Lung microvascular endothelial cell (primary cell): ENCODE results near the gene FAM171A1. TPM values are rescaled to one million over a fixed set of nuclear protein-coding genes. Genes with fewer than 3 reads are reported as not detected.

Experiments
- DNase-seq, 2 donors: peaks; one replicate each; pipeline versions ENCODE4 v3.0.0 to v3.0.0-alpha.2; 2010; ENCODE audit warnings: low read depth in 2 of 2
- total RNA-seq: library from RNA; depleted of rRNA; stranded (reverse); fragments of >200 nt; gene quantifications from 2 replicates; pipeline ENCODE4 v1.2.1, GENCODE V29; 2014

FAM171A1 gene
- total RNA-seq, 1 donor from 2014 or later, result 40.9 TPM

GRCh38 chr10:15245530-15245929 lies 125.6 kb downstream of the FAM171A1 start:
- peak; percentile 16 to 53 for DNase-seq

- no peak for DNase-seq
These were observed 126.4 kb downstream of the FAM171A1 start for GRCh38 chr10:15244635-15245197.

- peak in 1 of 2 donors; percentile 11 for DNase-seq
These were observed 128.7 kb downstream of the FAM171A1 start for GRCh38 chr10:15242261-15242840.

DNA sequence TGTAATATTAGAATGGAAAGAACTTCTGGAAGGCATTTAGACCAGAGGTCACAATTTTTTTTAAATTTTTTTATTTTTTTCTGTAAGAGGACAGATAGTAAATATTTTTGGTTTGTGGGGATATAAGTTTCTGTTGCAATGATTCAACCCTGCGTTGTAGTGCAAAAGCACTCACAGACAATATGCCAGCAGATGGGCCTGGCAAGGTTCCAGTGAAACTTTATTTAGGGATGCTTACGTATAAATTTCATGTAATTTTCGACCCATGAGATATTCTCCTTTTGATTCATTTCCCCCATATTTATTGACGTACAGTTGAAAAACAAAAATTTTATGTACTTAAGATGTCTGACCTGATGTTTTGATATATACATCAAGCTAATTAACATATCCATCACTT lies 129.8 kb downstream of the FAM171A1 start:
- no peak for DNase-seq

DNA sequence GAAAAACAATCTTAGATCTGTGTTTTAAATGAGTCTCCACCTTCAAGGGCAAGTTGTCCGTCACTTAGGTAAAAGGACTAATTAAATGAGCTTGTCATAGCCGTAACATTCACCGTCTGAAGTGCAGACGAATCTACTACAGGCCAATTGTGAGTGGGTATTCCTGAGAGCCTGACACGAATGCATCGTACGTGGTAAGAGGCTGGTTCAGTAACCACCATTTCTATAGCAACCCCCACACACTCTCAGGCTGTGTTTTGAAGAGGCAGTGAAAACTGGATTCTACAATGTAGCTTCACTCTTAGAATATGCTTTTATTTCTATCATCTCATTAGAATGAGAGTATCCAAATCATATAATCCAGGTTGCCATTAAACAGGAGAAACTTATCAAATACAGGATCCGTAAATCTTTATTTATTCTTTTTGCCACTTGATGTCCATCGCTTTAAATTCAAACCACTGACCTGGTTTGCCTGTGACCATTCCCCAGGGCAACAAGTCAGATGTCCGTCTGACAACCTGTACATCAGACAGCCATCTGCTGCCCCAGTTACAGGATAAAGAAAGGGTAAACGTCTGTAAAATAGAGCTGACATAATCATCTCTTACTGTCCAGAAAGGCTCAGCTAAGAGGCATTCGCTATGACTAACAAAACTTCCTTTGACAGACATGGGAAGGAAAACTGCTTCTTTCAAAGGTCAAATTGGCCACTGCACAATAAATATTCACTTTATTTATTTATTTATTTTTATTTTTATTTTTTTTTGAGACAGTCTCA lies 132.3 kb downstream of the FAM171A1 start:
- DNase-seq, result peak; percentile 22 to 93

DNA sequence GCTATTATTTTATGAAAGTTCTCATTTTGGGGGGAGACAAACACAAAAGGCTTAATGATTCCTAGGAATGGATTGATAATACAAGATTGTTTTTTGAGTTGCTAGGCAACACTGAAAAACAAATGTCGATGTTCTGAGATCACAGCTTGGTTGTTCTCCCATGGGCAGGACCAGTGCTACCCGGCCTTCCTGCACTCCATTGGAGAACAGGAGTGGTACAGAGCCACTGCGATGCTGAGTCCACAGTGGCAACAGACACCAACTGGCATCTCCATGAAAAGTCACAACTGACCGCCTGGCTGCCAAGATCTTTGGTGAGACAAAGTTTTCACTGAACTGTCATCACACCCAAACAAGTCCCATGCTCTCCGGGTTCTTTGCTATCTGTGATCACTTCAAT lies 133.7 kb downstream of the FAM171A1 start:
- peak; percentile 62 to 74 for DNase-seq

- DNase-seq, result peak in 1 of 2 donors; percentile 46
These were observed 134.7 kb downstream of the FAM171A1 start for GRCh38 chr10:15236340-15236739.

DNA sequence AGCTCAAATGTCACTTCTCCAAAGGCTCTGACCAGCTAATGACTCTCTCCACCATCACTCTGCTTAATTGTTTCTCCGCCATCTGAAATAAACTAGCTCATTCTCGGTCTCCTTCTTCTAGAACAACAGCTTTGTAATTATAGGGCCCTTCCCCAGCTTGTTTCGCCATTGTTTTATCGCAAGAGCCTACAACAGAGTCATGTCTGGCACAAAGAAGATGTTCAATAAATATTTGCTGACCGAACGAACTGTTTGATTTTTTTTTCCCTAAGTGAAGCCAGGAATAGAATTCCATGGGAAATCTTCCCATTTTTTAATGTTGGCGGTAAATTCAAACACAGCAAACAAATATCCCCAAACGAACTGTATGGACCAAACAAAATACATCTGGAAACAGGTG lies 138.8 kb downstream of the FAM171A1 start:
- DNase-seq, result no peak

GRCh38 chr10:15231426-15231825 lies 139.7 kb downstream of the FAM171A1 start:
- no peak for DNase-seq

- DNase-seq, result no peak
These were observed 140.8 kb downstream of the FAM171A1 start for GRCh38 chr10:15230257-15230656.

- DNase-seq, result no peak
These were observed 141.8 kb downstream of the FAM171A1 start for GRCh38 chr10:15229268-15229667.

- no peak for DNase-seq
These were observed 142.7 kb downstream of the FAM171A1 start for GRCh38 chr10:15228426-15228825.

DNA sequence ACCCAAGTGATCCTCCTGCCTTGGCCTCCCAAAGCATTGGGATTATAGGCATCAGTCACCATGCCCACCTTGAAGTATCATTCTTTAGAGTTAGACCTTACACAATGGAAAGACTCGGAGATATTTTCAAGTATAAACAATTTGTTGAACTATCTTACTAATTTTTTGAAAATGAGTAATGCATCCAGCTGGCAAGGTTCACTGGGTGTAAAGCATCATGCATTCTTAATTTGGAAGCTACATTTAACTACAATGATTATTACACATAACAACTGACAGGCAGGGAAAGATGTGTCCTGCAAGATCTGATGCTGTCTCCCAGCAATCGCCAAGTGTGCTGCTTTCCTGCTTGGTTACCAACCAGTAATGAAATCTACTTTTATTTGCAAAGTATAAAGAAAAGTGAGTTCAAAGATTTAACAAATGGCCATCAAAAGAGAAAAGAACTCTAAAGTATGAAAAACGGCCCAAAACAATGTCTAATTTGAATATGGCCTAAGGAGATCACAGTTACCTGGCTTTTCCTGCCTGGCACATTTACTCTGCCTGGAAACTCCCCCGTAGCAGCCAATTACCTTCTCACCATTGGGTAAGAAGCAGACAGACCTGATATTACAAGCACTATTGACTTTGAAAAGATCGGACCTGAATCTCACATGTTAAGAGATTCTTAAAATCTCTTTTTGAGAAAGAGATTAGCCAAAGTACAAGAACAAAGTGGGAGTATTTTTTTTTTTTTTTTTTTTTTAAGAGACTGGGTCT lies 143.3 kb downstream of the FAM171A1 start:
- peak in 1 of 2 donors; percentile 45 for DNase-seq

DNA sequence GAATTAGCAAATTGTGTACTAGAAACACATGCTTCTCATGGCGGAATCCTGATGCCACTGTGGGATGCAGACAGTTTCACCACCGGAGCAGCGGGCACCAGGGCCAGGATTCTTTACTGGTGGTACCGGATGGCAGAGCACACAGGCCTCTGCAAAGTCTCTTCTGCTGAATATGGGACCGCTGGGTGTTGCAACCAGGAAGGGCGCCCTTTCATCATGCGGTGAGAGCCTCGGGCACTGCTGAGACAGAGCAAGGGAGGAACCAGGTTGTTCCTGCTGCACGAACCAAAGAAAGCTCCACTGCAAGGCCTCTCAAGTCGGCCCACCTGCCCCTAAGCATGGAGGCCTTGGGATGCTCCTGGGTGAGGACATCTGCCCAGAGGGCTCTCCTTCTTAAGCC lies 145.6 kb downstream of the FAM171A1 start:
- DNase-seq, result no peak

GRCh38 chr10:15224948-15225347 lies 146.1 kb downstream of the FAM171A1 start:
- DNase-seq, result no peak

- DNase-seq, result peak in 1 of 2 donors; percentile 91
These were observed 147.9 kb downstream of the FAM171A1 start for GRCh38 chr10:15223174-15223573.

DNA sequence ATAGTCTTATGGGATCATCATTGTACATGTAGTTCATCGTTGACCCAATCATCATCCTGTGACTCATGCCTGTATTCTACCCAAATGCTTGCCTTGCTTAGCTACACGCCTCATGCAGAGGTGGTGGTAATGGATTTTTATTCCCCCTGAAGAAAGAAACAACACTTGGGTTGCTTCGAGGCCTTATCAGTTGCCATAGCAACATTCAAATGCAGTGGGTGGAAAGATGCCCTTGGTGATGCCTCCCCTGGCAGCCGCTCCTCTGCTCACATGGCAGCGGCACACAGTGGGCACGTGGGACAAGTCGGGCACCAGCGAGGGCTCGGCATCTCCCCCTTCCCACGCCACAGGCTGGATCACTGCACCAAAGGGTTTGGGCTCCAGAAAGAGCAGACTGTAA lies 148.6 kb downstream of the FAM171A1 start:
- peak in 1 of 2 donors; percentile 29 for DNase-seq

DNA sequence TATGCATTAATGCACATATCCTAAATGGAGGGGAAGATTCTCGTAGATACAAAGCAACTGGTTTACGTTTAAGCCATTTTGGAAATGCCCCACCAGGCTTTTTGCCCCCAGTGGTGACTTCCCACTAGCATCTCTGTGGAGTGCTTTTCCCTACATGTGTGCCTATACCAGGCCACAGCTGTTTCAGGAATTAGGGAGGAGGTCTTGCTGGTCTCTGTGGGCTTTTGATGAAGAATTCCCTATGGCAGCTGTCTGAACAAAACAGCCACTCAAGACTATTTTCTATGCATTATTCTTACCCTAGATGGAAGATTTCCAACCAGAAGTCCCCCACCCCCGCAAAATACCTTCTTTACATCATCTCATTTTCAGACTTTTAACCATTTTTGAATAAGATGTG lies 150.6 kb downstream of the FAM171A1 start:
- DNase-seq, result no peak

DNA sequence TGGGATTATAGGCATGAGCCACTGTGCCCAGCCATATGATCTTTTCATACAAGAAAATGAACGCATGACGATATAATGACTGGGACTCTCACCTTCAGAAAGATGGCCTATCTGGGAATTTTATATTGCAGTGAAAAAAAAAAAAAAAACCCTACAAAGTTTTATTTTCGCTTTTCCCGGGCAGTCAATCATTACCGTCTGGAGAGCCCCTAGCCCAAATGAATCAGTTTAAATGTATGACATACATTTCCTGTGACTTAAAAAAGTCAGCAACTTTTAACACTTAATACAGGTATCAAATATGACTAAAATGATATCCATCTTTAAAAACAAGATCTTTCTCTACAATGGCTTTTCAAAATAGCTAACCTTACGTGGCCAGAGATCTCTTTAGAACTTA lies 154.4 kb downstream of the FAM171A1 start:
- DNase-seq, result peak in 1 of 2 donors; percentile 50

DNA sequence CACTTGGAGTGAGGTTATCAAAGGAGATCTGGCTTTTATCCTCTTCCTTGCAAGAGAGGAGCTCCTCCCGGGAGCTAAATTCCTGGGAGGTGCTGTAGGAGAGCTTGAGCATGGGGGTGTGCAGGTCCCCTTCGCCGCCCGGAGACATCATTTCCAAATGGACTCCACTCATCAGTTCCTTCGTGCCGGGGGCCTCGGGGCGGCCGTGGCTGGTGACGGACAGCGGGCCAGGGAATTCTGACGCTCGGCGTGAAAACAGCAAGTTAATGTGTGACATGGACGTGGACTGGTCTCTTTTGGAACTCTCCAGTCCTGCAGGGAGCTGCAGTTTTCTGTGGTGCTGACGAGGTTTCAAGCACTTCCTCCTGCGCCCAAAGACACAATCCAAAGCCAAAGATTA lies 156.9 kb downstream of the FAM171A1 start:
- no peak for DNase-seq

DNA sequence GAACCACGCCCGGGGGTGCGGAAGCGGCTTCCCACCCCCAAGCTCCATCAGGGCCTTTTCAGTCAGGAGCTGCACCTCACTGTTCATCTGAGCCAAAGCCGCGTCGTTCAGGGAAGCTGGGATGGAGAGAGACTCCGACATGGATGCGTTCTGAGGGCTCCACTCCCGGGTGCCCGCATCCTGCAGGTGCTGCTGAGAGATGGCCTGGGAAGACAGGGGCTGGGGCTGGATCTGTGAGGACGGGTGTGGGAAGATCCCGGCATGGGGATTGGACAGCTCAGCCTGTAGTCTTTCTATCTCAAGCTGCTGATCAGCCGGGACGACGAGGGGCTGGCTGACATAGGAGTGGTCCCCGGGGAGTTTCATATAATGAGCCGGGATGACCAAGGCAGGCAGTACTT lies 157.6 kb downstream of the FAM171A1 start:
- no peak for DNase-seq

DNA sequence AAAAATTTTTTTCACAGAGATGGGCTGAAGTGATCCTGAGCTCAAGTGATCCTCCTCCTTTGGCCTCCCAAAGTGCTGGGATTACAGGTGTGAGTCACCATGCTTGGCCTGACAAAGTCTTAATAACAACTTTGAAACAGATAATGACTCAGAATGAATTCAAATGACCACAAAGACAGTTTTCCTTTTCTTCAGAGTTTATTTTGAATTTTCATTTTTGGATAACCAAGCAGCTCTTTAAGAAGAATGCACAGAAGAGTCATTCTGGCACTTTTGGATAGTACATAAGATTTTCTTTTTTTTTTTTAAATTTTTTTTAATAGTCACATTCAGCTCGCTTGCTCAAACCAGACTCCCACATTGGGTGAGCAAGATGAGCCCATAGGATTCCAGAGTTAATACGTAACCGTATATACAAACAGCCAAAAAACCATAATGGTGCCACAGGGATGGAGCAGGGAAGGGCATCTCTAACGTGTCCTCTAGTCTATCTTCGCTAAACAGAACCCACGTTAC lies 159.6 kb downstream of the FAM171A1 start:
- DNase-seq, result peak in 1 of 2 donors; percentile 56
